Epithelial cell of proximal tubule (primary cell): Measurements from ENCODE around the gene FBXO5. TPM values are rescaled to one million over a fixed set of nuclear protein-coding genes. Genes with fewer than 3 reads are reported as not detected.

ENCODE experiments used
- DNase-seq: peaks from one replicate; pipeline ENCODE4 v3.0.0-alpha.2; 2011; ENCODE audit warnings: low read depth
- H3K4me3 ChIP-seq: 2 replicates; pipeline ENCODE4 v1.5.1; 2011; ENCODE audit warnings: low read depth, mild to moderate bottlenecking, low read length
- CTCF ChIP-seq: conservative IDR thresholded peaks from 2 replicates; pipeline ENCODE4 v1.5.1; 2012; ENCODE audit warnings: low read depth, mild to moderate bottlenecking, low read length
- total RNA-seq: library from RNA; depleted of rRNA; stranded (reverse); fragments of >200 nt; gene quantifications from 2 replicates; pipeline ENCODE4 v1.2.3, GENCODE V29; 2015

Gene FBXO5
- total RNA-seq, 1 donor from 2014 or later = 30.8 TPM

GRCh38 chr6:152979116-152979515 lies 3.7 kb downstream of the FBXO5 start:
- no peak for TF ChIP-seq CTCF
- DNase-seq = no peak
- no peak overlapping the region for H3K4me3 ChIP-seq

GRCh38 chr6:152978058-152978457 lies 4.8 kb downstream of the FBXO5 start:
- no peak for DNase-seq
- TF ChIP-seq CTCF = no peak
- H3K4me3 ChIP-seq = no peak overlapping the region

GRCh38 chr6:152977556-152977955 lies 5.3 kb downstream of the FBXO5 start:
- H3K4me3 ChIP-seq = no peak overlapping the region
- no peak for DNase-seq
- TF ChIP-seq CTCF = no peak

GRCh38 chr6:152976749-152977148 lies 6.1 kb downstream of the FBXO5 start:
- TF ChIP-seq CTCF = no peak
- DNase-seq = no peak
- H3K4me3 ChIP-seq = no peak overlapping the region

- no peak for DNase-seq
Measured at GRCh38 chr6:152975204-152975915, 7.5 kb downstream of the FBXO5 start.

GRCh38 chr6:152973916-152974315 lies 8.9 kb downstream of the FBXO5 start:
- DNase-seq = no peak

More at GRCh38 chr6:152975204-152975915, 7.5 kb downstream of the FBXO5 start:
- no peak overlapping the region for H3K4me3 ChIP-seq
- TF ChIP-seq CTCF = no peak

More at GRCh38 chr6:152973916-152974315, 8.9 kb downstream of the FBXO5 start:
- no peak overlapping the region for H3K4me3 ChIP-seq
- TF ChIP-seq CTCF = no peak
